BLaER1 treated with 17β-estradiol and CSF1 and Interleukin-3, amounts not matched to agents 10 nM and 100 nM (cell line): Measurements from ENCODE around the gene STK32C.

Experiments
- H3K27ac ChIP-seq, 11 experiments: shearing (Covaris generic); formaldehyde crosslinking; 2 replicates each; pipeline ENCODE4 v1.8.1; 2022
- H3K27me3 ChIP-seq, 11 experiments: shearing (Covaris generic); formaldehyde crosslinking; 2 replicates each; pipeline ENCODE4 v1.8.1; 2022
- H3K36me3 ChIP-seq, 11 experiments: shearing (Covaris generic); formaldehyde crosslinking; 2 replicates each; pipeline ENCODE4 v1.8.1; 2022
- H3K4me1 ChIP-seq, 10 experiments: shearing (Covaris generic); formaldehyde crosslinking; 2 replicates each; pipeline ENCODE4 v1.8.1; 2022
- H3K4me2 ChIP-seq, 11 experiments: shearing (Covaris generic); formaldehyde crosslinking; 2 replicates each; pipeline ENCODE4 v1.8.1; 2022
- H3K4me3 ChIP-seq, 10 experiments: shearing (Covaris generic); formaldehyde crosslinking; 2 replicates each; pipeline ENCODE4 v1.8.1; 2022
- H3K9ac ChIP-seq, 11 experiments: shearing (Covaris generic); formaldehyde crosslinking; 2 replicates each; pipeline ENCODE4 v1.8.1; 2022
- H3K9me3 ChIP-seq, 11 experiments: shearing (Covaris generic); formaldehyde crosslinking; replicated peaks in 1 of 11; 2 replicates each; pipeline ENCODE4 v1.8.1; 2022
- H4K20me1 ChIP-seq, 11 experiments: shearing (Covaris generic); formaldehyde crosslinking; 2 replicates each; pipeline ENCODE4 v1.8.1; 2022
- Cebpa-rat ChIP-seq, 11 experiments: shearing (Covaris generic); IDR thresholded peaks; 2 replicates each; pipeline ENCODE4 v1.8.1; 2022

STK32C gene

DNA sequence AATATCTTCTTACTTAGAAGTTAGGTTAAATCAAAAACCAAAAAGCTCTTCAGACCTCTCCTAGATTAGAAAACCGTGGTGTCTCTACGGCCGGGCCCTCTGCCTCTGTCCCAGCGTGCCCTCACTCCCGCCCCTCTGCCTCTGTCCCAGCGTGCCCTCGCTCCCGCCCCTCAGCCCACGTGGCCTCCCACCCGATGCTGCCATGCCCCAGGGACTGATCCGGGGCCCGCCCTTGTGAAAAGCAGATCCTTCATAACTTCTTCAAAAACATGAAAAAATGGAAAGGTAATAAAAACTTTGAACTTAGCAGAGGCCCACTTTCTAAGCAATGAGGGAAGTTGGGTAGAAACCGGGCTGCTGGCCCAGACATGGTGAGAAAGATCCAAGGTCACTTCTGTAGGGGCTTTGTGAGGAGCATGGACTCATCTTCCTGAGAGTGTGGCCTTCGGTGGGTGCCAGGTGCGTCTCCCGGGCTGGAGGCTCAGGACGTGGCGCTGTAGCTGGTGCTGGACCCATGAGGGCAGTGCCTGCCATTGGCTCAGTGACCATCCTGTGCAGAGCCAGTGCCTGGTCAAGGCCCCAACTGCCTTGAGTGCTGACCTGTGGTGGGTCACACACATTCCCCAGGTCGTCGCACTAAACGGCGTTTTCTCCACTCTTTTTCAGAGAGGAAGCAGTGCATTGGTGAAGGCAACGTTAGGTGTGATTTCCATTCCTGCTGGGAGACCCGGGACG, 125.9 kb downstream of the STK32C start:
- Histone ChIP-seq H3K27me3 (peaks cover 8 to 22% (median 17%) of the 10 kb centered on the region in 11 experiments; a peak in 21 of 22 replicates), H3K4me3 (no peak overlapping the region), H3K27ac (no peak overlapping the region), H3K36me3 (no peaks in the 10 kb centered on the region), H4K20me1 (peaks cover 0 to 16% (median 4%) of the 10 kb centered on the region in 11 experiments; a peak in 8 of 22 replicates), H3K9me3 (no peaks in the 10 kb centered on the region), H3K9ac (no peak overlapping the region), H3K4me1 (peaks cover 0 to 41% (median 15%) of the 10 kb centered on the region in 10 experiments; a peak in 12 of 20 replicates), H3K4me2 (peak overlapping the region in 8 of 11 experiments; percentile 6 to 37 (median 28); a peak in 10 of 22 replicates)
- no peak for TF ChIP-seq Cebpa-rat (IDR thresholded peaks at IDR 0.05)

GRCh38 chr10:132180736-132181135, 127.0 kb downstream of the STK32C start:
- no peak overlapping the region for H3K27ac ChIP-seq
- H3K4me3 ChIP-seq = no peak overlapping the region
- H3K4me1 ChIP-seq = peaks cover 0 to 46% (median 21%) of the 10 kb centered on the region in 10 experiments; a peak in 14 of 20 replicates
- H3K9ac ChIP-seq = no peak overlapping the region
- no peak for TF ChIP-seq Cebpa-rat (IDR thresholded peaks at IDR 0.05)
- H4K20me1 ChIP-seq = peaks cover 0 to 22% (median 6%) of the 10 kb centered on the region in 11 experiments; a peak in 9 of 22 replicates
- H3K27me3 ChIP-seq = peaks cover 11 to 30% (median 19%) of the 10 kb centered on the region in 11 experiments; a peak in 21 of 22 replicates
- no peaks in the 10 kb centered on the region for H3K9me3 ChIP-seq
- peak overlapping the region in 2 of 11 experiments; percentile 28 to 30; a peak in 1 of 22 replicates for H3K4me2 ChIP-seq
- no peaks in the 10 kb centered on the region for H3K36me3 ChIP-seq

DNA sequence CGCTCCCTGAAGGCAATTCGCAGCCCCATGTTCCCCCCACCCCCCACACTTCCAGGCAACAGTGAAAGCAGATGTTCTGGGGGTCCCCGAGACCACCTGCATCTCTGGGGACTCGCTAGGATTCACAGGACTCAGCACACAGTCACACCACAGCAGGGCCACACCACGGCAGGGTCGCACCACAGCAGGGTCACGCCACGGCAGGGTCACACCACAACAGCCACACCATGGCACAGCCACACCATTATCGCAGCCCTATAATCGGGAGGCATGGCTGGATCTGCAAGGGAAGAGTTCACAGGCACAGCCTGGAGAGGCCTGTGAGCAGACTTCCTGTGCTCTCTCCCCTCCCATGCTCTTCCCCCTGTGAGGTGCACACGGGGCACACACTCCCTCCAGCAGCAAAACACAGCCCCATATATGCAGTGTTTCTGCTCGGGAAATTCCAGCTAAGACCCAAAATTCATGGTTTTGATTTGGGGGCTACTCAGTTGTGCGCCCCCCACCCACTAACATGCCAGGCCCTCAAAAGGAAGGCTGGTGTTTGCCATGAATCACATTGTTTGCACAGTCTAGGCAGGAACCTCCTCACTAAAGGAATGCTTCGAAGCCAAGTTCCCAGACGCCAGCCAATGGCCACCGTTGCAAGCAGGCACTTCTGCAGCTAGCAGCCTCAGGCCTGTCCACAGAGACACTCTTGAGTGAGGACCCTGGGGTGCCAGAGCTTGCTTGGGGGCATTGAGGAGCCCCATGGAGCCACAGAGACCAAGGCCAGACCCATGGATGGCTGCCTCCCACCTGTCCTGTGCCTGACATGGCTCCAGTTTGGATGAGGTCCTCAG, 128.0 kb downstream of the STK32C start:
- no peak for TF ChIP-seq Cebpa-rat (IDR thresholded peaks at IDR 0.05)
- H3K4me3 ChIP-seq = no peak overlapping the region
- no peak overlapping the region for H3K27ac ChIP-seq
- peaks cover 0 to 48% (median 25%) of the 10 kb centered on the region in 10 experiments; a peak in 13 of 20 replicates for H3K4me1 ChIP-seq
- H3K9ac ChIP-seq = no peak overlapping the region
- H3K9me3 ChIP-seq = no peaks in the 10 kb centered on the region
- no peaks in the 10 kb centered on the region for H3K36me3 ChIP-seq
- H3K27me3 ChIP-seq = peaks cover 5 to 24% (median 14%) of the 10 kb centered on the region in 11 experiments; a peak in 18 of 22 replicates
- peaks cover 0 to 16% (median 0%) of the 10 kb centered on the region in 11 experiments; a peak in 8 of 22 replicates for H4K20me1 ChIP-seq
- peak overlapping the region in 4 of 11 experiments; percentile 3 to 34 (median 17); a peak in 6 of 22 replicates for H3K4me2 ChIP-seq

- no peak for TF ChIP-seq Cebpa-rat (IDR thresholded peaks at IDR 0.05)
- peaks cover 0 to 48% (median 25%) of the 10 kb centered on the region in 10 experiments; a peak in 13 of 20 replicates for H3K4me1 ChIP-seq
- peaks cover 5 to 22% (median 14%) of the 10 kb centered on the region in 11 experiments; a peak in 17 of 22 replicates for H3K27me3 ChIP-seq
- H3K27ac ChIP-seq = no peak overlapping the region
- peak overlapping the region in 4 of 11 experiments; percentile 3 to 34 (median 17); a peak in 5 of 22 replicates for H3K4me2 ChIP-seq
- no peaks in the 10 kb centered on the region; a peak in 1 of 22 replicates for H3K9me3 ChIP-seq
- no peak overlapping the region for H3K4me3 ChIP-seq
- no peaks in the 10 kb centered on the region for H3K36me3 ChIP-seq
- H4K20me1 ChIP-seq = peaks cover 0 to 13% (median 0%) of the 10 kb centered on the region in 11 experiments; a peak in 6 of 22 replicates
- H3K9ac ChIP-seq = no peak overlapping the region
Measured at GRCh38 chr10:132178672-132179545, 128.8 kb downstream of the STK32C start.

DNA sequence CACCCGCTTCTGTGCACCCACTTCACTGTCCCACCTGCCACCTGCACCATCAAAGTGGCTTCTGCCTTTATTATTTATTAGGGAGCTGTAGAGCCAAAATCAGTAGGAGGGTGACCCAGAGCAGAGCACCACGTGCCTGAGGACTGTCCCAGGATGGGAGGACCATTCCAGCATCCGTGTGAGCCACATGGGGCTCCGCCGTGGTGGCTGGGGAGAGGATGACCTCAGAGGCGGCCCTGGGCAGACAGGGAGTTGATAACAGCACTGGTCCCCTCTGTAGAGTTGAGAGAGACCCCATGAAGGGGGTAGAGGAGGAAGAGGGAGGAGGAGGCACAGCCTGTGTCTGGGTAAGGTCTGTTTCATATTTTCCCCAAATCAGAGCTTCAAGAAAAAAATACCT, 129.7 kb downstream of the STK32C start:
- H3K27me3 ChIP-seq = peaks cover 5 to 22% (median 14%) of the 10 kb centered on the region in 11 experiments; a peak in 17 of 22 replicates
- H3K4me2 ChIP-seq = no peak overlapping the region
- no peak overlapping the region for H3K9ac ChIP-seq
- peaks cover 0 to 47% (median 25%) of the 10 kb centered on the region in 10 experiments; a peak in 13 of 20 replicates for H3K4me1 ChIP-seq
- no peak overlapping the region for H3K27ac ChIP-seq
- no peaks in the 10 kb centered on the region for H3K36me3 ChIP-seq
- no peak overlapping the region for H3K4me3 ChIP-seq
- no peaks in the 10 kb centered on the region; a peak in 1 of 22 replicates for H3K9me3 ChIP-seq
- no peak for TF ChIP-seq Cebpa-rat (IDR thresholded peaks at IDR 0.05)
- peaks cover 0 to 13% (median 0%) of the 10 kb centered on the region in 11 experiments; a peak in 6 of 22 replicates for H4K20me1 ChIP-seq

DNA sequence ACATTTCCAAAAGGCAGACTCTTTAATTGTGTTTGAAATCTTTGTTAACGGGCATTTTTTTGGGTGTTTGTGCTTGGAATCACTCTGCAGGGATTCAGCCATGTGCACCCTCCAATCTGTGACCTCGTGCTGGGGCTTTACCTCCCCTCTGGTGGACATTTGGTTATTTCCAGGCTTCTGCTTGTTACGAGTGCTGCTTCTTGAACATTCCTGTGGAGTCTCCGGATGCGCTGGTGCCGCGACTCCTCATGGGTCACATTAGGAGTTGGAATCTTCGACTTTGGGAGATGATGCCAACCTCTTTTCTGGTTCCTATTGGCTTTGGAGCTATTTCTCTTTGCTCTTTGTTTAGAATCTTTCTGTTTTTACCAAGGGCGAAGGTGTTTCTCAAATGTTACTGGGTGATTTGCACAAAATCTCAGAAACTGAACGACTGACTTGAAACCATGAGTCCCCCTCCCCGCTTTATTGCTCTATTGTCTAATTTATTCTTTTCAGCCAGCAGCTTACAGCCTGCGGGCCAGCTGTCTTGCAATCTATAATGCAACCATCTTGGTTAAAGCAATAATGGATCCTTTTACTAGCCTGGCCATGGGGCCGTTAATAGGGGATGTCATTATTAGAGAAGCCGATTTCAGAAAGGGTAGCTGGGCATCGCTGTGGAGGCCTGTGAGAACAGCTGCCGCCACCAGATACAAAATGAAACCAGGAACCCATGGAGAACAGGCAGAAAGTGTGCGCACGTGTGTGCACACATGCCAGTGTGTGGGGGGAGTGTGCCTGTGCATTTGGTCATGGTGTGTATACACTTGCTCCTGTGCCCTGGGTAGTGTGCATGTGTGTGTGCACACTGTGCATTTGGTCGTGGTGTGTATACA, 130.9 kb downstream of the STK32C start:
- H3K27me3 ChIP-seq = peaks cover 5 to 30% (median 21%) of the 10 kb centered on the region in 11 experiments; a peak in 19 of 22 replicates
- H3K4me1 ChIP-seq = peaks cover 6 to 47% (median 31%) of the 10 kb centered on the region in 10 experiments; a peak in 18 of 20 replicates
- H3K4me2 ChIP-seq = peak overlapping the region in 6 of 11 experiments; percentile 23 to 67 (median 54); a peak in 8 of 22 replicates
- no peak overlapping the region for H3K9ac ChIP-seq
- no peak overlapping the region for H3K4me3 ChIP-seq
- H3K36me3 ChIP-seq = no peaks in the 10 kb centered on the region
- H3K27ac ChIP-seq = no peak overlapping the region
- H4K20me1 ChIP-seq = peaks cover 0 to 13% (median 6%) of the 10 kb centered on the region in 11 experiments; a peak in 8 of 22 replicates
- H3K9me3 ChIP-seq = no peaks in the 10 kb centered on the region; a peak in 1 of 22 replicates
- no peak for TF ChIP-seq Cebpa-rat (IDR thresholded peaks at IDR 0.05)

GRCh38 chr10:132175907-132176581, 131.7 kb downstream of the STK32C start:
- 0 out of 22 replicates have a peak overlapping the region, but pooled peaks of 1 of the 11 experiments have one; percentile 25 for H3K9ac ChIP-seq
- no peak overlapping the region for H3K4me3 ChIP-seq
- H3K9me3 ChIP-seq = no peaks in the 10 kb centered on the region; a peak in 1 of 22 replicates
- H3K36me3 ChIP-seq = no peaks in the 10 kb centered on the region
- peaks cover 8 to 47% (median 36%) of the 10 kb centered on the region in 10 experiments; a peak in 19 of 20 replicates for H3K4me1 ChIP-seq
- H3K27me3 ChIP-seq = peaks cover 5 to 38% (median 22%) of the 10 kb centered on the region in 11 experiments; a peak in 20 of 22 replicates
- peaks cover 0 to 19% (median 11%) of the 10 kb centered on the region in 11 experiments; a peak in 11 of 22 replicates for H4K20me1 ChIP-seq
- no peak for TF ChIP-seq Cebpa-rat (IDR thresholded peaks at IDR 0.05)
- peak overlapping the region in 8 of 11 experiments; percentile 23 to 67 (median 54); a peak in 14 of 22 replicates for H3K4me2 ChIP-seq
- no peak overlapping the region for H3K27ac ChIP-seq
